ENCODE measurements around the gene PAX1. TPM values are rescaled to one million over a fixed set of nuclear protein-coding genes. Genes with fewer than 3 reads are reported as not detected.

PAX1 gene
- total and polyA plus RNA-seq, 2 of the 13 experiments (the other 11 are each of a cell fraction or from before 2014, with no cell fraction given): not detected

DNA sequence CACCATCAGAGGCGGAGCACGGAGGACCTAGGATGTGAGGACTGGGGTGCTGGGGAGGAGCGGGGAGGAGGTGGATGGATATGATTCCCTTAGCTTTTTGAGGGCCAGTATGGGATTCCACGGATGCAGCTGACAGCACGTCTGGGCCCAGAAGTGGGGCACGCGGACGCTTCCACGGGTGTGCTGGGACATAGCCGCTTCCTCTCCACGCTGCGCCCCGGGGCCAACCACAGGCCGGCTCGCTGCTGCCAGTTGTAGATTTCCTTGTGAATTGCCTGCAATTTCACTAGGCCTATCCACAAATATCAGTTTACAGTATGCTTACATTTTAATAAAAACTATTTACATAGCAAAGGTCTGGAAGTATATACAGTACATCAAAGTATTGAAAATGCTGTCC lies 23.9 kb downstream of the PAX1 start:
- no peaks in the 10 kb centered on the region for H3K79me2 ChIP-seq (ENCODE audit: insufficient read depth, low read length)
- H3K27ac ChIP-seq (ENCODE audit: extremely low read length, insufficient read depth, low read length): no peak overlapping the region
- 60% methylated on average over 15 of the region's 15 CpGs for WGBS (ENCODE audit: low lambda C conversion rate)
- in situ Hi-C loops (cut with HindIII; ENCODE audit: extremely low pct_ligation_motif_present, low pct_unique_long_range_greater_than_20kb): no loop called here
- no peaks in the 10 kb centered on the region for H3K36me3 ChIP-seq (replicated peaks in 1 of 2; ENCODE audit: control insufficient read depth in 1 of 2, insufficient read depth in 2 of 2, low read length in 2 of 2)
- ChIA-PET CTCF (ENCODE audit: low intra/inter-chr PET ratio, low total read pairs) (no interaction called here), POLR2A (no interaction called here)
- no peak overlapping the region for H3K4me2 ChIP-seq (ENCODE audit: low read depth, low read length)
- DNase-seq (ENCODE audit: low spot score) (no peak), FAIRE-seq (no peak), ATAC-seq (no peak)
- no peak overlapping the region for H3K4me3 ChIP-seq (replicated peaks in 1 of 3; ENCODE audit: insufficient read depth in 1 of 3, low read depth in 2 of 3, low read length in 3 of 3)
- no peak overlapping the region for H2AFZ ChIP-seq (ENCODE audit: low read length)
- no peaks in the 10 kb centered on the region; the same call in 1 of the 2 replicates for H4K20me1 ChIP-seq (ENCODE audit: insufficient read depth, low read length)
- no peaks in the 10 kb centered on the region for H3K9me3 ChIP-seq (ENCODE audit: low read length)
- no peak overlapping the region for H3K9ac ChIP-seq (ENCODE audit: insufficient read depth, low read depth, low read length)
- no TSS peak for BruUV-seq (replicated peaks)
- TF ChIP-seq ZNF510 (CRISPR knock-in tag; IDR thresholded peaks at IDR 0.05; ENCODE audit: low read depth) (no peak), ZKSCAN8 (CRISPR knock-in tag; IDR thresholded peaks at IDR 0.05; ENCODE audit: borderline replicate concordance) (no peak), GATA4 (IDR thresholded peaks at IDR 0.05; ENCODE audit: borderline replicate concordance, low read depth) (no peak), TSC22D2 (CRISPR knock-in tag; IDR thresholded peaks at IDR 0.05; ENCODE audit: borderline replicate concordance) (no peak), NONO (IDR thresholded peaks at IDR 0.05) (no peak), NONO (CRISPR knock-in tag; conservative IDR thresholded peaks at IDR 0.05) (no peak), ZNF263 (CRISPR knock-in tag; IDR thresholded peaks at IDR 0.05) (0 out of 2 replicates have a peak, but pooled peaks have one; percentile 21)
- H3K4me1 ChIP-seq (ENCODE audit: insufficient read depth, low read length): no peaks in the 10 kb centered on the region
- H3K27me3 ChIP-seq (ENCODE audit: control insufficient read depth in 1 of 2, insufficient read depth in 2 of 2, low read length in 2 of 2): peaks cover 0 to 22% of the 10 kb centered on the region in 2 experiments; a peak in 2 of 5 replicates
- intact Hi-C loops (cut with micrococcal nuclease; ENCODE audit: unreplicated experiment): no loop called here

DNA sequence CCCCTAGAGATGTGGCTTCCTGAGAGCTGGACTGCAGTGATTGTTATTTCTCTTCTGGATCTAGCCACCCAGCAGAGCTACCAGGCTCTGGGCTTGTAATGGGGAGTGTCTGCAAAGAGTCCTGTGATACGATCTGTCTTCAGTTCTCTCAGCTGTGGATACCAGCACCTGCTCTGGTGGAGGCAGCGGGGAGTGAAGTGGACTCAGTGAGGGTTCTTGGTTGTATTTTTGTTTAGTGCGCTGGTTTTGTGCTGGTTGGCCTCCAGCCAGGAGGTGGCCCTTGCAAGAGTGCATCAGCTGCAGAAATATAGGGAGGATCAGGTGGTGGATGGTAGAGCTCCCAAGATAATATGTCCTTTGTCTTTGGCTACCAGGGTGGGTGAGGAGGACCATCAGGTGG lies 33.7 kb downstream of the PAX1 start:
- 9% methylated on average over 3 of the region's 3 CpGs for WGBS (ENCODE audit: low lambda C conversion rate)
- Histone ChIP-seq H3K27me3 (ENCODE audit: control insufficient read depth in 1 of 2, insufficient read depth in 2 of 2, low read length in 2 of 2) (no peaks in the 10 kb centered on the region), H3K4me1 (ENCODE audit: insufficient read depth, low read length) (no peaks in the 10 kb centered on the region), H3K9me3 (ENCODE audit: low read length) (no peaks in the 10 kb centered on the region), H2AFZ (ENCODE audit: low read length) (no peak overlapping the region), H3K9ac (ENCODE audit: insufficient read depth, low read depth, low read length) (no peak overlapping the region), H4K20me1 (ENCODE audit: insufficient read depth, low read length) (no peaks in the 10 kb centered on the region), H3K27ac (ENCODE audit: extremely low read length, insufficient read depth, low read length) (no peak overlapping the region), H3K36me3 (replicated peaks in 1 of 2; ENCODE audit: control insufficient read depth in 1 of 2, insufficient read depth in 2 of 2, low read length in 2 of 2) (no peaks in the 10 kb centered on the region), H3K4me2 (ENCODE audit: low read depth, low read length) (no peak overlapping the region), H3K79me2 (ENCODE audit: insufficient read depth, low read length) (no peaks in the 10 kb centered on the region), H3K4me3 (replicated peaks in 1 of 3; ENCODE audit: insufficient read depth in 1 of 3, low read depth in 2 of 3, low read length in 3 of 3) (no peak overlapping the region)
- CTCF ChIA-PET (ENCODE audit: low intra/inter-chr PET ratio, low total read pairs): no interaction called here
- no TSS peak for BruUV-seq (replicated peaks)
- intact Hi-C loops (cut with micrococcal nuclease; ENCODE audit: unreplicated experiment): no loop called here
- DNase-seq (ENCODE audit: low spot score) (no peak), ATAC-seq (no peak), FAIRE-seq (no peak)
- POLR2A ChIA-PET: no interaction called here
- in situ Hi-C loops (cut with HindIII; ENCODE audit: extremely low pct_ligation_motif_present, low pct_unique_long_range_greater_than_20kb): no loop called here
- TF ChIP-seq NR2F1 (CRISPR knock-in tag; IDR thresholded peaks at IDR 0.05) (no peak), ZBTB38 (CRISPR knock-in tag; IDR thresholded peaks at IDR 0.05) (no peak), MTA1 (CRISPR knock-in tag; IDR thresholded peaks at IDR 0.05; ENCODE audit: borderline replicate concordance) (no peak), ZNF83 (CRISPR knock-in tag; IDR thresholded peaks at IDR 0.05; ENCODE audit: borderline replicate concordance) (no peak), HDAC6 (IDR thresholded peaks at IDR 0.05; ENCODE audit: low read depth, low read length) (no peak), RARA (CRISPR knock-in tag; IDR thresholded peaks at IDR 0.05) (no peak), SUZ12 (IDR thresholded peaks at IDR 0.05; ENCODE audit: low read depth, low read length) (no peak)
- TF ChIP-seq, protein P1, sequence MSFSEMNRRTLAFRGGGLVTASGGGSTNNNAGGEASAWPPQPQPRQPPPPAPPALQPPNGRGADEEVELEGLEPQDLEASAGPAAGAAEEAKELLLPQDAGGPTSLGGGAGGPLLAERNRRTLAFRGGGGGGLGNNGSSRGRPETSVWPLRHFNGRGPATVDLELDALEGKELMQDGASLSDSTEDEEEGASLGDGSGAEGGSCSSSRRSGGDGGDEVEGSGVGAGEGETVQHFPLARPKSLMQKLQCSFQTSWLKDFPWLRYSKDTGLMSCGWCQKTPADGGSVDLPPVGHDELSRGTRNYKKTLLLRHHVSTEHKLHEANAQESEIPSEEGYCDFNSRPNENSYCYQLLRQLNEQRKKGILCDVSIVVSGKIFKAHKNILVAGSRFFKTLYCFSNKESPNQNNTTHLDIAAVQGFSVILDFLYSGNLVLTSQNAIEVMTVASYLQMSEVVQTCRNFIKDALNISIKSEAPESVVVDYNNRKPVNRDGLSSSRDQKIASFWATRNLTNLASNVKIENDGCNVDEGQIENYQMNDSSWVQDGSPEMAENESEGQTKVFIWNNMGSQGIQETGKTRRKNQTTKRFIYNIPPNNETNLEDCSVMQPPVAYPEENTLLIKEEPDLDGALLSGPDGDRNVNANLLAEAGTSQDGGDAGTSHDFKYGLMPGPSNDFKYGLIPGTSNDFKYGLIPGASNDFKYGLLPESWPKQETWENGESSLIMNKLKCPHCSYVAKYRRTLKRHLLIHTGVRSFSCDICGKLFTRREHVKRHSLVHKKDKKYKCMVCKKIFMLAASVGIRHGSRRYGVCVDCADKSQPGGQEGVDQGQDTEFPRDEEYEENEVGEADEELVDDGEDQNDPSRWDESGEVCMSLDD (CRISPR knock-in tag; IDR thresholded peaks at IDR 0.05; ENCODE audit: borderline replicate concordance): no peak
- TF ChIP-seq, protein P2, sequence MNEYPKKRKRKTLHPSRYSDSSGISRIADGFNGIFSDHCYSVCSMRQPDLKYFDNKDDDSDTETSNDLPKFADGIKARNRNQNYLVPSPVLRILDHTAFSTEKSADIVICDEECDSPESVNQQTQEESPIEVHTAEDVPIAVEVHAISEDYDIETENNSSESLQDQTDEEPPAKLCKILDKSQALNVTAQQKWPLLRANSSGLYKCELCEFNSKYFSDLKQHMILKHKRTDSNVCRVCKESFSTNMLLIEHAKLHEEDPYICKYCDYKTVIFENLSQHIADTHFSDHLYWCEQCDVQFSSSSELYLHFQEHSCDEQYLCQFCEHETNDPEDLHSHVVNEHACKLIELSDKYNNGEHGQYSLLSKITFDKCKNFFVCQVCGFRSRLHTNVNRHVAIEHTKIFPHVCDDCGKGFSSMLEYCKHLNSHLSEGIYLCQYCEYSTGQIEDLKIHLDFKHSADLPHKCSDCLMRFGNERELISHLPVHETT (CRISPR knock-in tag; conservative IDR thresholded peaks at IDR 0.05): no peak
- TF ChIP-seq, protein P3, sequence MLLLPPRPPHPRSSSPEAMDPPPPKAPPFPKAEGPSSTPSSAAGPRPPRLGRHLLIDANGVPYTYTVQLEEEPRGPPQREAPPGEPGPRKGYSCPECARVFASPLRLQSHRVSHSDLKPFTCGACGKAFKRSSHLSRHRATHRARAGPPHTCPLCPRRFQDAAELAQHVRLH (CRISPR knock-in tag; IDR thresholded peaks at IDR 0.05; ENCODE audit: borderline replicate concordance, low read depth): no peak

Measured in HepG2 (cell line).